PFSK-1 (cell line): ENCODE measurements around the gene RUNX3.

Experiments
- POLR2AphosphoS5 ChIP-seq: IDR thresholded peaks from 2 replicates; pipeline ENCODE4 v1.6.1; 2012; ENCODE audit warnings: low read depth, mild to moderate bottlenecking, control low read depth, low read length, moderate library complexity
- SIN3A ChIP-seq: IDR thresholded peaks from 2 replicates; pipeline ENCODE4 v1.6.1; 2012; ENCODE audit warnings: mild to moderate bottlenecking, low read length, moderate library complexity, borderline replicate concordance; ENCODE audit not compliant: insufficient read depth
- TAF1 ChIP-seq: IDR thresholded peaks from 2 replicates; pipeline ENCODE4 v1.6.1; 2012; ENCODE audit warnings: low read length, control low read depth, borderline replicate concordance; ENCODE audit not compliant: insufficient read depth
- TF ChIP-seq, protein P1 (sequence below), 2 experiments: IDR thresholded peaks; 2 replicates each; pipeline versions ENCODE4 v1.6.1 to v1.8.0; 2011 to 2012; ENCODE audit warnings: low read depth in 2 of 2, low read length in 2 of 2, control low read depth in 1 of 2, inconsistent platforms in 1 of 2, mild to moderate bottlenecking in 1 of 2, moderate library complexity in 1 of 2; ENCODE audit not compliant: insufficient read depth in 1 of 2

DNA sequence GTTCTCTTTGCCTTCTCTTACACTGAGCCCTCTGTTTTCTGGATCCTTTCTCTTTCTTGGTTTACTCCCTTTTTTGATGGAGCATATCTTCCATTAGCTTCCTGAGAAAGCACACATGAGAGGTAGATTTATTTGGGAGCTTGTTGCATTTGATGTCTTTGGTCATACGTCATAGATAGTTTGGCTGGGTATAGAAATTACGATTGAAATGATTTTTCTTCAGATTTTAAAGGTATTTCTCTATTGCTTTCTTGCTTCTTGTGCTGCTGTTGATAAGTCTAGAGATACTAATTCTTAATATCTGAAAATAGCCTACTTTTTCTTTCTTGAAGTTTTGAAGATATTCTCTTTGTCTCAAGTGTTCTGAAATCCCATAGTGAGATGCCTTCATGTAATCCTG, 45.3 kb upstream of the RUNX3 start:
- no peak for TF ChIP-seq POLR2AphosphoS5
- TF ChIP-seq, protein P1, sequence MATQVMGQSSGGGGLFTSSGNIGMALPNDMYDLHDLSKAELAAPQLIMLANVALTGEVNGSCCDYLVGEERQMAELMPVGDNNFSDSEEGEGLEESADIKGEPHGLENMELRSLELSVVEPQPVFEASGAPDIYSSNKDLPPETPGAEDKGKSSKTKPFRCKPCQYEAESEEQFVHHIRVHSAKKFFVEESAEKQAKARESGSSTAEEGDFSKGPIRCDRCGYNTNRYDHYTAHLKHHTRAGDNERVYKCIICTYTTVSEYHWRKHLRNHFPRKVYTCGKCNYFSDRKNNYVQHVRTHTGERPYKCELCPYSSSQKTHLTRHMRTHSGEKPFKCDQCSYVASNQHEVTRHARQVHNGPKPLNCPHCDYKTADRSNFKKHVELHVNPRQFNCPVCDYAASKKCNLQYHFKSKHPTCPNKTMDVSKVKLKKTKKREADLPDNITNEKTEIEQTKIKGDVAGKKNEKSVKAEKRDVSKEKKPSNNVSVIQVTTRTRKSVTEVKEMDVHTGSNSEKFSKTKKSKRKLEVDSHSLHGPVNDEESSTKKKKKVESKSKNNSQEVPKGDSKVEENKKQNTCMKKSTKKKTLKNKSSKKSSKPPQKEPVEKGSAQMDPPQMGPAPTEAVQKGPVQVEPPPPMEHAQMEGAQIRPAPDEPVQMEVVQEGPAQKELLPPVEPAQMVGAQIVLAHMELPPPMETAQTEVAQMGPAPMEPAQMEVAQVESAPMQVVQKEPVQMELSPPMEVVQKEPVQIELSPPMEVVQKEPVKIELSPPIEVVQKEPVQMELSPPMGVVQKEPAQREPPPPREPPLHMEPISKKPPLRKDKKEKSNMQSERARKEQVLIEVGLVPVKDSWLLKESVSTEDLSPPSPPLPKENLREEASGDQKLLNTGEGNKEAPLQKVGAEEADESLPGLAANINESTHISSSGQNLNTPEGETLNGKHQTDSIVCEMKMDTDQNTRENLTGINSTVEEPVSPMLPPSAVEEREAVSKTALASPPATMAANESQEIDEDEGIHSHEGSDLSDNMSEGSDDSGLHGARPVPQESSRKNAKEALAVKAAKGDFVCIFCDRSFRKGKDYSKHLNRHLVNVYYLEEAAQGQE (IDR thresholded peaks at IDR 0.05; ENCODE audit: insufficient read depth in 1 of 2, low read depth in 2 of 2, low read length in 2 of 2): no peak
- no peak for TF ChIP-seq SIN3A
- TF ChIP-seq TAF1: no peak
